Activated CD8-positive, alpha-beta memory T cell treated with anti-CD3 and anti-CD28 coated beads for 48 hours (primary cell): ENCODE results near the gene DOCK6.

Experiments
- DNase-seq, 3 experiments: peaks; one replicate each; pipeline ENCODE4 v3.0.0-alpha.2; 2020; ENCODE audit warnings: low read depth in 2 of 3, low spot score in 2 of 3

The DOCK6 gene

DNA sequence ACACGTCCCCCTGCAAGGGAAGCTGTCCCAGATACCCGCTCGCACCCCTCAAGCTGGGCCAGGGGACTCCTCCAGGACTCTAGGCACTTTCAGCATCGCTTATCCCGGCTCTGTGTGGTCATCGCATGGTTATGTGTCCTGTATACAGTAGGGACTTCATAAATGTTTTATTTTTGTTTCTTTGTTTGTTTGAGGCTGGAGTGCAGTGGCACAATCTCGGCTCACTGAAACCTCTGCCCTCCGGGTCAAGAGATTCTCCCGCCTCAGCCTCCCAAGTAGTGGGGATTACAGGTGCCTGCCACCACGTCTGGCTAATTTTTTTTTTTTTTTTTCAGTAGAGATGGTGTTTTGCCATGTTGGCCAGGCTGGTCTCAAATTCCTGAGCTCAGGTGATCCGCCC, 15.4 kb downstream of the DOCK6 start:
- no peak for DNase-seq

DNA sequence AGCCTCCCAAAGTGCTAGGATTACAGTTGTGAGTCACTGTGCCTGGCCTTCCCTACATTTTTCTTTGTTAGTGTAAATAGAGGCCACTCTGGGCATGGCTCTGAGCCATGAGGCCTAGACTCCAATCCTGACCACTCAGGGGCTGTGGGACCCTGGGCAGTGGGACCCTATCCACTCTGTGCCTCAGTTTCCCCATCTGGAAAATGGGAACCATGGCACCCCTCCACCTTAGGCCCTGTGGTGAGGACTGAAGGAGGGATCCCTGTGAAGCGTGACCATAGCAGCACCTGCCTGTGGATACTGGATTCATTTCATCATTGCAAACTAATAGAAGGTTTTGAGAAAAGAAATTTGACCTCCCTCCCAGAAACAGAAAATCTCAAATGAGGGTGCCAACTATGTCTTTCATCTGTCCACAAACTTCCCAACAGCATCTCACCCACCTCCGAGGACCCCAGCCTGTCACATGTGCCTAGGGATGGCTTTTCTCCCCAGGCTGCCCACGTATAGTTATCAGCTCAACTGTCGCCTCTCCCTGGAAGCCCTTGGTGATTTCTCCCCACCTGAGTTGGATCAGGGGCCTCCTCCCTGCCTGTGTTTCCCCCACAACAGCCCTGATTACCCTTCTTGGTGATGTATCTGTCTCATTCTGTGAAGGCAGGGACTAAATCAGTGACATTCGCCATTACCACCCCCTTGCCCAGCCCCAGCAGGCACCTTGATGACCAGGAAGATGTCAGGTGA, 17.3 kb downstream of the DOCK6 start:
- DNase-seq = no peak

- no peak for DNase-seq
Observed at GRCh38 chr19:11243798-11244169, 18.5 kb downstream of the DOCK6 start.

GRCh38 chr19:11242864-11243797, 19.2 kb downstream of the DOCK6 start:
- peak; percentile 66 to 91 (median 90) for DNase-seq

DNA sequence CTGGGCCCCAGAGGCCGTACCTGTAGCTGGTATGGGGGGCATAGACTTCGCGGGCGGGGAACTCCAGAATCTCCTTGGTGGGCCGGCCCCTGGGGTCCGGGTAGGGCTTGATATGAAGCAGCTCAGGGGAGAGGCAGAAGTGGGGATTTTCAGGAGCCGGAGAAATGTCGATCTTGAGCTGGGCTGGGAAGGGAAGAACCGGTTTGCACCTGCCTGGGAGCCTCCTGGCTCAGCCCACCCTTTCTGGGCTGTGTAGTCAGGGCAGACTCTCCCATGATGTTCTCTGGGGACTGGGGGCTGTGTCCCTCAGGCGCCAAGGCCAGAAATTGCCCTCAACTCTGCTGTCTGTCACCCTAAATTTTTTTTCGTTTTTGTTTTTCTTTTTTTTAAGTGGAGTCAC, 20.3 kb downstream of the DOCK6 start:
- no peak for DNase-seq

- no peak for DNase-seq
Observed at GRCh38 chr19:11240008-11240444, 22.3 kb downstream of the DOCK6 start.

GRCh38 chr19:11239377-11240000, 22.8 kb downstream of the DOCK6 start, which contains the start of gene ANGPTL8:
Gene ANGPTL8 (plus strand): TSS chr19:11239619. CDS start chr19:11239638, 19 bp downstream.
- no peak for DNase-seq

- no peak for DNase-seq
Observed at GRCh38 chr19:11238781-11239376, 23.4 kb downstream of the DOCK6 start.

DNA sequence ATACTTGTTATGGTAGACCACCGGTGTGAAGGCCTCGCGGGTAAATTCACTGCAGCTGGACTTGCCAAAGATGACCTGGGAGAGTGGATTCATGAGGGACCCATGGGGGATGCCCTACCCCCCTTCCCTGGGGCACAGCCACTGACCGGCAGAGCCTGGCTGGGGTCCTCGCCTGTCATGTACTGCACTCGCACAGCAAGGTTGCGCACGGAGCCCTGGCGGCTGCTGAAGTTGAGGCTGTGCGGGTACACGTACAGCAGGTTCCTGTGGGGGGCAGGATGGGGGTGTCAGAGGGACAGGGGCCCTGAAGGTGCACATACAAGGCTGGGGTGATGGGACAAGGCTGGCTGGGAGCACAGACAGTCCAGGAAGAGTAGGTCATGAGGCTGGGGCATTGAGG, 24.3 kb downstream of the DOCK6 start:
- no peak for DNase-seq

DNA sequence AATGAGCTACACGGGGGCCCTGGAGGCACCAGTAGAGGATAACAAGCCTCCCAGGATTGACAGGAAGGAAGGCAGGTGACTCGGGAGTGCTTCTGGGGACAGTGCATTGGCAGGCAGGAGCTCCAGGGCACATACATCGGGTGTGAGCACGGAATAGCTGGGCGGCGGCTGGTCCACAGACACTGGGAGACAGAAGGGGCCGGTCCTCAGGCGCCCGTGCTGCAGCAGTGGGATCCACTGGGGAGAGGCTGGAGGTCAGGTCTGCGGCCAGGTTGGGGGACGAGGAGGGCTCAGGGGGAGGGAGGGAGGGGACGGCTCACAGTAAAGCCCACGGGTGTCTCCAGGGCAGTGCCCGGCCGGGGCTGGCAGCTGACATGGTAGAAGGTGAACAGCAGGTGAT, 25.0 kb downstream of the DOCK6 start:
- DNase-seq = no peak

DNA sequence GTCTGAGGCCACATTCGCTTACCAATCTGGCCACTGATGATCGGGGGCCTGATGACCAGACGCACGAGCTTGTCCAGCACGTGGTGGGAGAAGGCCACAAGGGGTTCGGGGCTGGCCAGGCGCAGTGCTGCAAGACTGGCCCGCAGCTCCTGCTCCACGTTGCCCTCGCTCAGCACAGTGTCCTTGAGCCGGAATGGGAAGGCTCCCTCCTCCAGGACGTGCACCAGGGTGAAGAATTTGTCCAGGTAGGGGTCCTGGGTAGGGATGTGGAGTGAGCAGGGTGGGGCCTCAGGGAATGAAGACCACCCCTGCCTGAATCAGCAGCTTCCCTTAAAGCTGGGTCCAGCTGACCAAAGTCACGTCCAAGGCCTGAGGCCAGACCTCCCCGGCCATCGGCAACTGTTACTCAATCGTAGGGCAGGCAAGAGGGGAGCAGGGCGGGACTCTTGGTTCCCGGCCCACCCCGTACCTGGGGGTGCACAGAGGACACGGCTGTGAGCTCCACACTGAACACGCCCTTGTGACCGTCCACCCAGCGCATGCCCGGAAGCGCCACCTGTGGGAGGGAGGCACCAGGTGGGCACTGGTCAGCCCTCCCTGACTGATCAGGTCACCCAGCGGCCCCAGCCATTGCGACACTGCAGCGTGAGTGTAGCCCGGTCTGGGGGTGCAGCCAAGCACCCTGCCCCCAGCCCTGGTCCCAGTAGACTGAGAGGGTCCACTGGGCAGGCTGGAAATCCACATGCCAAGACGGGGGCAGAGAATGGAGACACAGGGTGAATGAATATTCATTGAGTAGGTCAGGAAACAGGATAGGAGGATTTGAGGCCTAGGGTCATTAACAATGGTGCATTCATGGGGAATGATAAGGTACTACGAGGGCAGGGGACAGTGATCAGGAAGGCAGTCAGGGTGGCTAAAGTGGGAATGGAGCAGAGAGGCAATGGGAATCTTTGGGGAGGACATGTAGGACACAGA, 25.7 kb downstream of the DOCK6 start:
- DNase-seq = no peak

DNA sequence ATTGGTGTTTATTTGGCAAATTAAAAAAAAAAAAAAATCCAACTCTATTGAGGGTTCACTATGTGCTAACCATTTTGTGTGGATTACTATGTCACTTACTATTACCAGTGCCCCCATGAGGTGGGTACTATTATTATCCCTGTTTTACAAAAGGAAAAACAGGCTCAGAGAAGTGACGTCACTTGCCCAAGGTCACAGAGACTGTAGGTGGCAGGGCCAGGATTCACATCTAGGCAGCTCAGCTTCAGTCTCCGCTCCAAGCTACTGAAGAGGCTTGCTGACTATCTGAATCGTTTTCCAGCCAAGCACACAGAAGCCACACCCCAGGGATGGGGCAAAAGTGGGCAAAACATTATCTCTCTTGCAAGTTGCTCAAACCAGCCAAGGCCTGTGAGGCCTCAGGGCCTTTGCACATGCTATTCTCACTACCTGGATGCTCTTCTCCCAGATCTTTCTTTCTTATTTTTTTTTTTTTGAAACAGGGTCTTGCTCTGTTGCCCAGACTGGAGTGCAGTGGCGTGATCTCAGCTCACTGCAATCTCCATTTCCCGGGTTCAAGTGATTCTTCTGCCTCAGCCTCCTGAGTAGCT, 27.7 kb downstream of the DOCK6 start:
- no peak for DNase-seq

- DNase-seq = no peak
Observed at GRCh38 chr19:11233073-11233472, 29.3 kb downstream of the DOCK6 start.

- DNase-seq = no peak
Observed at GRCh38 chr19:11232555-11232954, 29.8 kb downstream of the DOCK6 start.

DNA sequence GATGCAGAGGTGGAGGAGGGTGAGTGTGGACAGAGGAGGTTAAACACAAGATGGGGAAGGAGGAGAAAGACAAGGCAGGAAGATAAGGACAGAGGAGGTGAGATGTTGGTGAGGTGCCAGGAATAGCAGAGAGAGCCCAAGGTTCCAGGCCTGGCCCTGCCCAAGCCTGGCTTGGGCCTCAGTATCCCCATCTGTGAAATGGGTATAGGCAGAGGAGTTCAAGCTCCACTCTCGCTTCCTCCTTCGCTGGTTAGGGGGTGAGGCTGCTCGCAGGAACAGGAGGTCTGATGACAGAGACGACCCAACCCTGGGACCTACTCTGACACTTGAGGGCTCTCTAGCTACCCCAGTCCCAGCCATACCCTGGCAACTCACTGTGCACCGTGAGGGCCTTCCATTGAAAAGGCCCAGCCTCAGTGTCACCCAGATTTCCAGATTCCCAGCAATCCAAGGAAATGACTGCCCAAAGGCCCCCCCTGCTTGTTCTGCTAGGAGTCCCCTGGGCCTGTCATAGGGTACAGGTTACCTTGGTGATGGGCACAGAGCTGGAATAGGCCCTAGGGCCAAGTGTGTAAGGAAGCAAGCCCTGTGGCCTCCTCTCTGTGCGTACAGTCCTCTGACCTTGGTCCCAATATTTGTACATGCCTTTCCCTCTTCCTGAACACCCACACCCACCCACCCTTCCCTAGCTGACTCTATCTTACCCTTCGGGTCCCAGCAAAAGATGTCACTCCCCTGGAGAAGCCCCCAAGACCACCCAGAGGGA, 31.5 kb downstream of the DOCK6 start:
- DNase-seq = no peak

GRCh38 chr19:11227195-11227886, 35.0 kb downstream of the DOCK6 start:
- DNase-seq = no peak

DNA sequence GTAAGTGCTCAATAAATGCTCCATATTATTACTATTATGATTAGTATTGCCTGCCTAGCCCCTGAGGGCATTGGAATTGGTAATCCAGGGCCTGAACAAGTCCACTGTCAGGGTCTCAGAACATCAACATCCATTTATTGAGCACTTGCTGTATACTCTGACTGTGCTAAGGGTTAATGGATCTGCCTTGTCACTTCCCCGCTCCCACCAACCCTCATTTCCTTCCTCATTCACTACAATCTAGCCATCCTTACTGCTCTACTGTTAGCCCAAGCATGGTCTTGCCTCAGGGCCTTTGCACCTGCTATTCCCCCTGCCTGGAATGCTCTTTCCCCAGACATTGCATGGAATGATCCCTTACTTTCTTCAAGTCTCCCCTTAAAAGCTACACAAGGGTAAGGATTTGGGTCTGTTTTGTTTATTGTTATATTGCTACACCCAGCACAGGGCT, 35.6 kb downstream of the DOCK6 start:
- DNase-seq = no peak

GRCh38 chr19:11225815-11226214, 36.5 kb downstream of the DOCK6 start:
- no peak for DNase-seq
